H1 (cell line): ENCODE results near the gene SEMA3A. TPM values are rescaled to one million over a fixed set of nuclear protein-coding genes. Genes with fewer than 3 reads are reported as not detected.

Experiments
- BACH1 ChIP-seq: IDR thresholded peaks from 2 replicates; pipeline ENCODE4 v1.6.1; 2012; ENCODE audit warnings: low read length, improper control_type of control experiment
- BCL11A ChIP-seq, 2 experiments: IDR thresholded peaks; one replicate each; pipeline ENCODE4 v1.6.1; 2011; ENCODE audit warnings: low read depth in 2 of 2, low read length in 2 of 2, mild to moderate bottlenecking in 2 of 2
- GABPA ChIP-seq: IDR thresholded peaks from 2 replicates; pipeline ENCODE4 v1.6.1; 2011; ENCODE audit warnings: mild to moderate bottlenecking, low read length, moderate library complexity, borderline replicate concordance; ENCODE audit not compliant: insufficient read depth
- SP4 ChIP-seq: IDR thresholded peaks from 2 replicates; pipeline ENCODE4 v1.6.1; 2012; ENCODE audit warnings: low read length, inconsistent platforms
- TCF12 ChIP-seq: IDR thresholded peaks from 2 replicates; pipeline ENCODE4 v1.6.1; 2011; ENCODE audit warnings: low read depth, mild to moderate bottlenecking, low read length
- ZNF274 ChIP-seq: IDR thresholded peaks from 2 replicates; pipeline ENCODE4 v1.7.0; 2012; ENCODE audit warnings: low read length, borderline replicate concordance; ENCODE audit errors: extremely low read depth
- polyA plus RNA-seq, 7 experiments: library from polyadenylated mRNA; depleted of rRNA in 3 of 7; stranded (reverse) in 5 of 7; unstranded in 2 of 7; fragments of >200 nt in 5 of 7; fragments of 200-250 nt in 2 of 7; gene quantifications; 1 replicate in 5 of 7; 2 replicates in 1 of 7; 4 replicates in 1 of 7; pipeline versions ENCODE4 v1.2.1 to v1.2.3, GENCODE V29; 2011 to 2013; ENCODE audit warnings: missing spikeins in 2 of 7, mixed read lengths in 2 of 7
- total RNA-seq: library from RNA; stranded (reverse); fragmentation: NEBNext Ultra II Directional; extraction: Animal tissue kit (Norgen Biotek cat#: 25700); gene quantifications from 2 replicates; pipeline ENCODE4 v1.2.1, GENCODE V29; 2021
- TF ChIP-seq, protein P1 (sequence below): IDR thresholded peaks from 2 replicates; pipeline ENCODE4 v1.6.1; 2011; ENCODE audit warnings: low read depth, mild to moderate bottlenecking, low read length; ENCODE audit not compliant: insufficient read depth

Gene SEMA3A
- total and polyA plus RNA-seq, 2 of the 8 experiments (the other 6 are each of a cell fraction or from before 2014, with no cell fraction given): 8.1 to 45.9 TPM

DNA sequence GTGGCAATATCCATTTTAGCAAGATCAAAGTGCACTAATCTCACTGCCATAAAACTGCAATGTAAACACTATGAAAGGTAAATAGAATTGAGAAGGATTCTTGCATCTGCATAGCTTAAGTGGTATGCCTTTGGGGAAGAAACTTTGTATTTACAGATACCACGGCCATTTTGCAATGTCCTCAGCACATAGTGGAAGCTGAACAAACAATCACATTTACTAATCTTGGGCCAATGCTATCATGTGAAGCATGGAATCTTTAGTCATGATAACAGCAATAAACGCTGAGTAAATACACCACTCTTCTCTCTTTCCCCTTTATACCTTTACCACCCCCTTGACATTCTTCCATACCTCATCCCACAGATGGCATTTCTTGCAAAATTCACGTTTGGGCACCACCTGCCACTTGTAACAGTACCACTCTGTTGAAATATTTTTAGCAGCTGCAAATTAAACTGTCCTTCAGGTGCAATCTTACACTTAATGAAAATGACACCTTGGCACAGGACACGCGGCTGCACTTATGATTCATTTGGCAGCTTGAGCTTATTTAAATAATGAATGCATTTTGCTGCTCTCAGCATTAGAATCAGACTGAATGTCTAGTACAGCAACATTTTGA, 171.8 kb downstream of the SEMA3A start (continued):
- TF ChIP-seq, protein P1, sequence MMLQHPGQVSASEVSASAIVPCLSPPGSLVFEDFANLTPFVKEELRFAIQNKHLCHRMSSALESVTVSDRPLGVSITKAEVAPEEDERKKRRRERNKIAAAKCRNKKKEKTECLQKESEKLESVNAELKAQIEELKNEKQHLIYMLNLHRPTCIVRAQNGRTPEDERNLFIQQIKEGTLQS: no peak
- TF ChIP-seq TCF12 (no peak), BACH1 (no peak), BCL11A (IDR thresholded peaks at IDR 0.05; ENCODE audit: low read depth in 2 of 2, low read length in 2 of 2) (no peak), GABPA (no peak), SP4 (no peak), ZNF274 (no peak)
